ENCODE results near the gene FAM219B. TPM values are rescaled to one million over a fixed set of nuclear protein-coding genes. Genes with fewer than 3 reads are reported as not detected.

The FAM219B gene
- total RNA-seq, 5 donors from 2014 or later (not counting 1 experiment from before 2014, with no cell fraction given), result 46.0 to 108 (median 96.6) TPM

- ATAC-seq (replicated peaks in 1 of 4), result no peak
- DNase-seq, result no peak
- CTCF ChIA-PET, result no interaction called here
- Histone ChIP-seq H3K9me3 (no peaks in the 10 kb centered on the region), H3K27me3 (replicated peaks in 1 of 2; ENCODE audit: control insufficient read depth in 2 of 2, extremely low read depth in 1 of 2, insufficient read depth in 2 of 2, low read length in 1 of 2) (no peaks in the 10 kb centered on the region), H3K36me3 (ENCODE audit: control insufficient read depth in 2 of 2, extremely low read depth in 1 of 2, insufficient read depth in 1 of 2, low read length in 1 of 2) (peaks cover 26 to 73% of the 10 kb centered on the region in 2 donors), H3K4me1 (ENCODE audit: control insufficient read depth in 1 of 2, extremely low read depth in 1 of 2, insufficient read depth in 2 of 2, low read length in 2 of 2) (peaks cover 4 to 13% of the 10 kb centered on the region in 2 experiments), H3K27ac (ENCODE audit: low read length) (no peak overlapping the region), H3K4me3 (ENCODE audit: control insufficient read depth in 1 of 2, extremely low read depth in 1 of 2, low read length in 1 of 2) (no peak overlapping the region)
- H3K36me3 Mint-ChIP-seq, result peaks cover 44% of the 10 kb centered on the region
- POLR2A ChIA-PET, result no interaction called here
- WGBS (ENCODE audit: insufficient coverage), result 97% methylated on average over 3 of the region's 4 CpGs
- H3K4me3 Mint-ChIP-seq, result no peak overlapping the region
- H3K9me3 Mint-ChIP-seq, result no peaks in the 10 kb centered on the region
- H3K4me1 Mint-ChIP-seq, result peaks cover 11 to 16% (median 13%) of the 10 kb centered on the region in 3 donors
- no peaks in the 10 kb centered on the region for H3K27me3 Mint-ChIP-seq
- H3K27ac Mint-ChIP-seq, result no peak overlapping the region
Observed at GRCh38 chr15:74850393-74850792, 56.3 kb downstream of the FAM219B start.

Other genes starting within 250 kb of the FAM219B start
- gene EDC3, start 210.8 kb downstream of the FAM219B start, total RNA-seq, result 10 to 100 TPM; 31.8 to 49.4 (median 43.2) TPM
- 1 to 10 TPM in 3 of 5 donors, under 1 TPM in 1, not detected in 1; 0.14 to 3.3 (median 1.9) TPM for gene CYP1A1, start 181.3 kb downstream of the FAM219B start, total RNA-seq
- not detected for gene CYP1A2, start 158.0 kb downstream of the FAM219B start, total RNA-seq
- 100 to 1,000 TPM; 198 to 296 (median 271) TPM for gene CSK, start 124.8 kb downstream of the FAM219B start, total RNA-seq
- 1 to 10 TPM in 1 of 5 donors, under 1 TPM in 4; 0.42 to 1.6 (median 0.44) TPM for gene LMAN1L, start 94.0 kb downstream of the FAM219B start, total RNA-seq
- under 1 TPM in 3 of 5 donors, not detected in 2; 0.16 to 0.50 (median 0.26) TPM for gene CPLX3, start 80.2 kb downstream of the FAM219B start, total RNA-seq
- gene ULK3, start 63.7 kb downstream of the FAM219B start, total RNA-seq, result 100 to 1,000 TPM in 3 of 5 donors, 10 to 100 TPM in 2; 53.4 to 112 (median 101) TPM
- gene SCAMP2, start 33.5 kb downstream of the FAM219B start, total RNA-seq, result 100 to 1,000 TPM in 3 of 5 donors, 10 to 100 TPM in 2; 76.8 to 141 (median 134) TPM
- 10 to 100 TPM; 36.5 to 74.1 (median 66.1) TPM for gene MPI, start 16.8 kb downstream of the FAM219B start, total RNA-seq
- 10 to 100 TPM; 58.5 to 83.1 (median 76.7) TPM for gene COX5A, start 31.2 kb upstream of the FAM219B start, total RNA-seq
- gene RPP25, start 49.9 kb upstream of the FAM219B start, total RNA-seq, result 1 to 10 TPM in 3 of 5 donors, under 1 TPM in 2; 0.79 to 4.2 (median 2.8) TPM
- gene SCAMP5, start 88.7 kb upstream of the FAM219B start, total RNA-seq, result 1 to 10 TPM in 1 of 5 donors, under 1 TPM in 4; 0.26 to 8.2 (median 0.51) TPM
- 10 to 100 TPM in 4 of 5 donors, 1 to 10 TPM in 1; 9.3 to 14.3 (median 11.8) TPM for gene PPCDC, start 116.7 kb upstream of the FAM219B start, total RNA-seq

All from T-cell (primary cell).